Measurements from ENCODE around the gene NFAM1. TPM values are rescaled to one million over a fixed set of nuclear protein-coding genes. Genes with fewer than 3 reads are reported as not detected.
A peak's percentile ranks its signal among the peaks of the same experiment; 100 is the strongest.

The NFAM1 gene
- total and polyA plus RNA-seq, 2 of the 4 experiments (the other 2 are of a cell fraction): not detected

DNA sequence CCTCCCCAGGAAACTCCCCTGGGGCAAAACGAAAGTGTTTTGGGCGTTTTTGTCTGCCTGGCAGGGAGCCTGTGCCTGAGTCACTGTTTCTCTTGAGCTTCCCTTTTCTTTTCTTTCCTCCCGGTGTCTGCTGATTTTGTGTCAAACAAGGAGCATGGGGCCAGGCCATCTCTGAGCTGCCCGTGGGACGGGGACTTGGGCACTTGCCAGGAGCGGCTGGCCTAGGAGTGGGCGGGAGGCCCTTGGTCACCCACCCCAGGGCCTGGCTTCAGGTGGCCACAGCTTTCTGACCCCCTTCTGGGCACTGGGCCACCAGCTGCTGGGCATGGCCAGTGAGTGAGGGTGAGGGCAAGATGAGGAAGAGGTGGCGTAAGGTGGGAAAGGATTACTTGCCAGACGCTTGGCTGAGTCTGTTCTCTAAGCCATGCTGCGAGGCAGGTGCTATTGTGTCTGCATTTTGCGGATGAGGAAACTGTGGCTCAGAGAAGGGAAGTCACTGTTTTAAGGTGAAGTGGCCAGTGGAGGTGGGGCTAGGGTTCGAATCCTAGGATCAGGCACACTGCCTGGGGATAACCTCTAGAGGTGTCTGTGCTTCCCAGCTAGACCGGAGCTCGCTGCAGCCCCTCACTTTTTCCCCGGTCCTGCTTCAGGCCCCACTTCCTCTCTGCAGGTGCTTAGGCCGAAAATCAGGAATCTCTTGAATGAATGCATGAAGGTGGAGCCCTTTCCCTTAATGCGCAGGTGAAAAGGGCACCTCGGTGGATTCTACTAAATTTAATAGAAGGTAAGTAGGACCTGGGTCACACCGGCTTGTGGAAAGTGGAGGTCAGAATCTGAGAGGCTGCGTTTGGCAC lies 7.8 kb upstream of the NFAM1 start:
- in situ Hi-C loops (cut with MboI; ENCODE audit: low sequenced_read_pairs): loop anchor here (5.0 kb wide), 3 partner anchors 273 to 473 kb away; partner anchors contain the start of gene SEPTIN3
- intact Hi-C loops (cut with micrococcal nuclease): no loop called here
- no peak for ATAC-seq (ENCODE audit: low read depth)

More for the DNA sequence above, 7.8 kb upstream of the NFAM1 start:
- Histone ChIP-seq H4K8ac (ENCODE audit: low read depth in 2 of 2, low read length in 2 of 2) (no peak overlapping the region), H3K56ac (ENCODE audit: extremely low read depth, insufficient read depth, low read length) (no peak overlapping the region), H3K18ac (ENCODE audit: low read depth, low read length) (no peak overlapping the region), H2AK9ac (replicated peaks; ENCODE audit: low read depth, low read length, poor library complexity) (peak overlapping the region; percentile 44), H3K4me2 (ENCODE audit: low read depth, low read length) (peak overlapping the region; percentile 66), H2BK5ac (ENCODE audit: low read depth, low read length, poor library complexity, severe bottlenecking) (no peak overlapping the region), H2BK15ac (ENCODE audit: low read depth, low read length) (no peak overlapping the region), H4K20me1 (ENCODE audit: insufficient read depth, low read length) (no peaks in the 10 kb centered on the region), H3K27ac (ENCODE audit: insufficient read depth, low read length) (no peak overlapping the region), H3K36me3 (ENCODE audit: control insufficient read depth, insufficient read depth, low read length) (no peaks in the 10 kb centered on the region), H2AK5ac (ENCODE audit: low read depth, low read length) (no peak overlapping the region), H3K14ac (replicated peaks; ENCODE audit: low read depth, low read length) (no peak overlapping the region), H2AFZ (replicated peaks; ENCODE audit: low read length, poor library complexity) (peak overlapping the region; percentile 84), H3K9me3 (ENCODE audit: control insufficient read depth, insufficient read depth, low read length) (no peaks in the 10 kb centered on the region), H3K79me1 (ENCODE audit: low read depth in 1 of 2, low read length in 2 of 2) (no peaks in the 10 kb centered on the region), H3K27me3 (ENCODE audit: control insufficient read depth, insufficient read depth, low read length) (peaks cover 4% of the 10 kb centered on the region; the same call in 1 of the 2 replicates), H3K4me3 (ENCODE audit: insufficient read depth, low read depth, low read length) (no peak overlapping the region; the same call in 1 of the 2 replicates), H2BK20ac (ENCODE audit: low read depth, low read length) (no peak overlapping the region), H3K9ac (ENCODE audit: low read depth, low read length) (no peak overlapping the region), H3K9me1 (ENCODE audit: insufficient read depth, low read length) (no peaks in the 10 kb centered on the region; the same call in 1 of the 2 replicates), H3K23ac (ENCODE audit: low read depth, low read length) (no peak overlapping the region), H4K5ac (ENCODE audit: low read depth, low read length) (no peak overlapping the region; the same call in 1 of the 2 replicates), H3K4ac (ENCODE audit: low read depth, low read length) (no peak overlapping the region), H4K91ac (ENCODE audit: insufficient read depth, low read depth, low read length) (no peak overlapping the region), H3K4me1 (ENCODE audit: control insufficient read depth, insufficient read depth, low read length) (peaks cover 12% of the 10 kb centered on the region; the same call in 1 of the 2 replicates), H2BK120ac (ENCODE audit: low read depth, low read length) (no peak overlapping the region)
- POLR2A ChIA-PET (ENCODE audit: unreplicated experiment): no interaction called here
- no TSS peak for BruUV-seq (replicated peaks)
- dilution Hi-C loops (cut with HindIII; ENCODE audit: low sequenced_read_pairs, unreplicated experiment): no loop called here
- 9% methylated on average over 7 of the region's 20 CpGs; no CpG with 5 or more reads in 1 of the 2 experiments for WGBS, 2 experiments (ENCODE audit: extremely low coverage in 2 of 2, insufficient read length in 1 of 2)
- CTCF ChIA-PET: interaction anchor here (0.8 to 1.1 kb wide), 2 partner anchors 348 to 474 kb away, joined by 3 read pairs; no protein-coding TSS in a partner anchor
- DNase-seq: peak; percentile 49
- TF ChIP-seq FOS (IDR thresholded peaks at IDR 0.05; ENCODE audit: low read depth, low read length): 0 out of 2 replicates have a peak, but pooled peaks have one; percentile 15
- TF ChIP-seq CHD1 (IDR thresholded peaks at IDR 0.05; ENCODE audit: low read depth, low read length): no peak

All from IMR-90 (cell line).